HK-2 (cell line): ENCODE data around the gene INCA1.

Experiments
- DNase-seq: peaks from one replicate; pipeline ENCODE4 v3.0.0-alpha.2; 2018; ENCODE audit not compliant: unreplicated experiment

INCA1 gene

DNA sequence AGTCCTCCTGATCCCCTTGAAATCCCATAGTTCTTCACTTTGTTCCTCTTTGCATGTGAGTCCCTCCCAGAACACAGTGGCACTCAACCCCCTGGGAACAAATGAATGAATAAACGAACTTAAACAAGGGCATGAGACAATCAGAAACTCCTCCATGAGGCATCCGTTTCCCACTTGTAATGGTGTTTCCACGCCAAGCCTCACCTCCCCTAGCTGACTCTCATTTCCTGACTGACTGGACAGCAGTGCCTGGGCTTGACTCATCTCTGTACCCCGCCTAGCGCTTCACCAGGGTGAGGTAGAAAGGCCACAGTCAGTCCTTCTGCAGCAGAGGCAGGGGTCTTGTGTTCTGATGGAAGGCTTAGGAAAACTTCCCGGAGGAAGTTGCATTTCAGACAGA, 14.6 kb upstream of the INCA1 start:
- peak; percentile 39 for DNase-seq

DNA sequence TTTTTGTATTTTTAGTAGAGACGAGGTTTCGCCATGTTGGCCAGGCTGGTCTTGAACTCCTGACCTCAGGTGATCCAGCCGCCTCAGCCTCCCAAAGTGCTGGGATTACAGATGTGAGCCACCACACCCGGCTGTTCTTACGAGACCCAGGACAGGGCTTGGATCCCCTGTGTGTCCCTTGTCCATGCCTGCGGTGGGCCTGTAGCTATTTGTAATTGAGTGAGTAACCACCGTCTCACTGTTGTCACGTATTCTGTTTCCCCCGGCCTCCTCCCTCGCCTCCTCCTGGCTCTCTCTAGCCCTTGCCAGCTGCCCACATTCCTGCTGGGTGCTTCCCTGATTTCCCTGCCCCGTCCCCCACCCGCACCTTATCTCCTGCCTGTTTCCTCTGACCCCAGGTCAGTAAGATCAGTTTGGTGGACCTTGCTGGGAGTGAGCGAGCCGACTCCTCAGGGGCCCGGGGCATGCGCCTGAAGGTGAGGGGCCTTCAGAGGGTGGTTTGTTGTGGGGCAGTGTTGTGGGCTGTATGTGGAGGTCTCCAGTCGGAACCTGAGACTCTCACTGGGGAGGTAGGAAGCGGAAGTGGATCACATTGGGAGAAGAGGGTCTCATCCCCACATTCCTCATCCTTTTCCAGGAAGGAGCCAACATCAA, 6.0 kb upstream of the INCA1 start:
- no peak for DNase-seq

DNA sequence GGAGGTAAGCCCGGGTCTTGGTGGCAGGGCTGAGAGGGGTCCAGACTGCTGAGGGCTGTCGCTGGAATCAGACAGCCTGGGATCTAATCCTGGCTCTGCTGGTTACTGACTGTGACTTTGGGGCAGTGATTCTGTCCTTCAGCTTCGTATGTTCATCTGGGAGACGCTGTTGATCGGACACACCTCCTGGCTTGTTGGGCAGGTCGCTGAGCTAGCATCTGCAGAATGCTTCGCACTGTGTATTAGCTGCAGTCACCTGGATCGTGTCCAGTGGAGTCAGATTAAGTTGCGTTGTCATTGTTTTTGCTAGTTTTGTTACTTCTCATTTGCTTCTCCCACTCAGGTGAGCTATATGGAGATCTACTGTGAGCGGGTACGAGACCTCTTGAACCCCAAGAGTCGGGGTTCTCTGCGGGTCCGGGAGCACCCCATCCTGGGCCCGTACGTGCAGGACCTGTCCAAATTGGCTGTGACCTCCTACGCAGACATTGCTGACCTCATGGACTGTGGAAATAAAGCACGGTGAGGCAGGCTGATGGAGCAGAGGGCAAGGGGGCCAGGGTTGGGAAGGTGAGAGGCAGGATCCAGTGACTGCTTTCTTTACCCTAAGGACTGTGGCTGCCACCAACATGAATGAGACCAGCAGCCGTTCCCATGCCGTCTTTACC, 4.9 kb upstream of the INCA1 start:
- DNase-seq = no peak

DNA sequence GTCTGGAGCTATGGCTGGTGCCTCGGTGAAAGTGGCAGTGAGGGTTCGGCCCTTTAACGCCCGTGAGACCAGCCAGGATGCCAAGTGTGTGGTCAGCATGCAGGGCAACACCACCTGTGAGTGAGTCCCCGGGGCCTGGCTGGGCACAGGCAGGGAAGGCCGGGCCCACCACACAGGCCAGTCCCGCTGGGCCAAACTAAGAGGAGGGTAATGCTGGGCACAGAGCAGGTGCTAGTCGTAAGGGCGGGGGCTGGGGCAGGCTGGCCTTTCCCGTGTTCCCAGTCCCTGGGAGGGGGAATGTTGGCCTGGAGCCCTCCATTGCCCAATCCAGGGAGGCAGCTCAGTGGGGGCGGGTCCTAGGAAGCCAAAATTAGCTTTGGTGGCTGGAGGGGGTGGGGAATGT, 2.9 kb upstream of the INCA1 start:
- DNase-seq = no peak

DNA sequence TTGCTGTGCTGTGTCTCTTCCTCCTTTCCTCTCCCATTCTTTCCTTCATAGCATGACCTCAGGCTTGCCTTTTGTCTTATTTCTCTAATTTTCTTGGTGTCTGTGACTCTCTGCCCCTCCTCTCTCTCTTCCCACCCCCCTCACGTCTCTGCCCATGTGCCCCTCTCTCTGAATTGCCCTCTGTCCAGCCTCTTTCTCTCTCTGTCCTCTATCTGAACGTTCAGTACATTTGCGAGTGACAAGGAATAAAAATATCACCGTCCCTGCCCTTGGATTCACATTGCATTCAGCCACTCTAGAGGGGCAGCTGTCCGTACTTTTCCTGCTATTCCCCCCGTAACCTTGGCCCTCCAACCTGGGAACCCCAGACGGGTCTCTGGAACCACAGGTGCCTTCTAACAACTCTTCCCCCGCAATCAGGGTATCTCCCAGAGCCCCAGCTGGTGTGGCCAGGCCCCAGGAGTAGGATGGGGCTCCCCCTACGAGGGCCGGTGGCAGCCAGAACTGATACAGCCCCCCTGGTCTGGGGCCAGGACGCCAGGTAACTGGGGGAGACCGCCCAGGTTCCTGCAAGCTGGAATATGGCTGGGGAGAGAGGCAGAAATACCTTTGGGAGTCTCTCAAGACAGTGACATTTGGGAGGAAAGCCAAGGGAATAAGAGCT, 2.2 kb upstream of the INCA1 start:
- DNase-seq = no peak

DNA sequence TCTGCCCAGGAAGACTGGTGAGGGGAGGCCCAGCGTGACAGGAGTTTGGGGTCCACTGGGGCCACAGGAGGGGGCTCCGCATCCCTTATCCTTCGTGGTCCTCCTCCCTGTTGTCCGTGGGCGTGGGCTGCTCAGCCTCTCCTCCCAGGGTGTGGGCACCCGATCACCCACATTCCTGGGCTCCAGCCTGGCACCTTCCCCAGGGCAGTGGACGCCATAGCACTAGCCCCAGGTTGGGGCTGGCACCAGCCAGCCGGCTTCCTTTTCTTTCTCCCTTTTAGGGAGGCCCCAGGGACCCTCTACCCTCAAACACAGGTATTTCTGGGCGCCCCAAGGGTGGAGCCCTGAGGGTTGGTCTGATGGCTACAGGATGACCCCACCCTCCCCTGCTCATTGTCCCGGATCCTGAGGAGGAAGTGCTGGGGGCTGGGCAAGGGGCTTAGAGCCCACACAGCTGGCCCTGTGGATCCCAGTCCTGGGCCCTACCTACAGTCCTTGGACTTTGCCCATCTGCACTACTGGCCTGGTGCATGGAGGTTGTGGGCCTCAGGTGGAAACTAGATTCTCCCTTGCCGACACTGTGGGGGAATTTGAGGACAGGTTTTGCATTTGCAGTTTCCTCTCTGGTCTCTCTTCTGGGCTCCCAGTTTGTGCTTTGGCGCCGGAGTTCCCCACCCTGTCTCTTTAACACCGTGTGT, 1.6 kb upstream of the INCA1 start:
- DNase-seq = no peak

DNA sequence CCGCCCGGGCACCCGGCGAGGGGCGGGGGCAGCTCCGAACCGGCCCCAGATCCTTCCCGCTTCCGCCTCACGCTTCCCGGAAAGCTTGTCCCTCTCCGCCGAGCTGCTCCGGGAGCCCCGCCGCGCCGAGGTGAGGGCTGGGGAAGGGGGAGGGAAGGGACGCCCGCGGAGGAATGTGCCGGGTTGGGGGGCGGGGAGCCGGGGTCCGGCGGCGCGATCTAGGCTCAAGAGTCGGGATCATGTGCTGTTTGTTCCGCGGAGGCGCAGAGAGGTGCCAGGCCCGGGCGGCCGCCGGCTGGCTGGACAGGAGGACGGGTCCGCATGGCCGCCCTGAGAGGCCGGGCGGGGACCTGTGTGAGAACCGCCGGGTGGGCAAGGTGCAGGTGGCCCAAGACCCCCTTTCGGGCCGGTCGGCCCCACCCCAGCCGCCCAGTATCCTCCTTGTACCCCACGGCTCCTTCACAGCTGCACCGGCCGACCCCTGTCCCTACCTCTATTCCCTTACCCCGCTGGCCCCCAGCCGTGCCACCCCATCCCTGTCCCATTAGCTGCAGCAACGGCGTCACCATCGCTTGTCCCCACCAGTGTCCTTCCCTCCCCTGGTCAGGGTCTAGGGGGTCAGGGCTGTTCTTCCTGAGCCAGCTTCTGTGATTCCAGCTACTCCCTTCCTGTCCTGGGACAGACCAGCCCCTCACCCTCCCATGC, 857 bp upstream of the INCA1 start:
- peak; percentile 57 for DNase-seq

DNA sequence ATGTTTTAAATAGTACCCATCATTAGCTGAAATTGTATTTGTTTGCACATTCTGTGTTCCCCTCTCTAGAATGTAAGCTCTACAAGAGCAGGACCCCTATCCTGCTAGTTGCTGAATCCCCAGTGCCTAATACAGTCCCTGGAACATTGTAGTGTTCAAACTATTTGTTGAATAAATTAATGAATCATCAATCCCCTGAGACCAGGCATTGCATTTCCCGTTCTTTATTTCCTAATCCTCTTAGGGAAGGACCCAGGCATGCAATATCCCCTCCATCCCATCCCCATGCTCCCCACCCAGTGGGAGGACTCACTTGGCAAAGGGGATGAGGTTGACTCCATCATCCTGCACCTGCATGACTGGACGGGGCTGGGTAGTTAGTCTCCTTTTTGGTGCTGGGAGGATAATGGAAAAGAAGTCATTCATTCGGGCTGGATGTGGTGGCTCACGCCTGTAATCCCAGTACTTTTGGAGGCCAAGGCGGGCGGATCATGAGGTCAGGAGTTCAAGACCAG, 3.2 kb downstream of the INCA1 start:
- no peak for DNase-seq

DNA sequence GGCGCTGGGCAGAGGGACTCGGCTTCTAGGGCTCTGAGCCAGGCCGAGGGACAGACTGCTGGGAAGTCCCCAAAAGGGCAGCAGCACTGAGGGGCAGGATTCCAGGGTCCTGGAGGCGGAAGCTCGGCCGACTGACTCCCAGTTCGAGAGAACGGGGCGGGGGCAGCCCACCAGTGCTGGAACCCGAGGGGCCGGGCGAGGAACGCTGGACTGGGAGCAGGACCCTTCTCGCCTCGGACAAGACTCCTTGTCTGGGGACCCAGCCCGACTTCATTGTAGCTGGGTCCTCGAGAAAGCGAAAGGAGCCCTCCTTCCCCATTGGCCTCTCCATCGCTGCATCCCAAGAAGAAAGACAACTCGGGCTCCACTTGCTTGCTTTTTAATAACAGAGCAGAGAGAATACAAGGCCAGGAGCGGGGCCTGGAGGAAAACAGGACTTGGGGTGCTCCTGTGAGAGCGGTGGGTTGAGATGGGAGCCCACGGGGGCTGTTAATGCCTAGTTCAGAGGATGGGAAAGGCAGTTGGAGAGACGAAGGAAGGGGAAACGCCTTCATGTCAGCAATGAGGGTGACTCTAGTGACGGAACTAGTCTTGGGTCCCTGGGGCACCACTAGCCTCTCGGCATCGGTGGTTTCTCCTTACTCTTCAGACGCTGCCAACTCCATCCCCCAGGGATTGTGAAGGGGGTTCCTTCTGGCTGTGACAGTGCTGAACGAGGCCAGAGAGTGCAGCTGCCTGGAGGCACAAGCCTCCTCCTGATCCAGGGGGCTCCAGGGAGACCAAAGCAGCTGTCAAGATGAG, 9.4 kb downstream of the INCA1 start:
- DNase-seq = no peak

DNA sequence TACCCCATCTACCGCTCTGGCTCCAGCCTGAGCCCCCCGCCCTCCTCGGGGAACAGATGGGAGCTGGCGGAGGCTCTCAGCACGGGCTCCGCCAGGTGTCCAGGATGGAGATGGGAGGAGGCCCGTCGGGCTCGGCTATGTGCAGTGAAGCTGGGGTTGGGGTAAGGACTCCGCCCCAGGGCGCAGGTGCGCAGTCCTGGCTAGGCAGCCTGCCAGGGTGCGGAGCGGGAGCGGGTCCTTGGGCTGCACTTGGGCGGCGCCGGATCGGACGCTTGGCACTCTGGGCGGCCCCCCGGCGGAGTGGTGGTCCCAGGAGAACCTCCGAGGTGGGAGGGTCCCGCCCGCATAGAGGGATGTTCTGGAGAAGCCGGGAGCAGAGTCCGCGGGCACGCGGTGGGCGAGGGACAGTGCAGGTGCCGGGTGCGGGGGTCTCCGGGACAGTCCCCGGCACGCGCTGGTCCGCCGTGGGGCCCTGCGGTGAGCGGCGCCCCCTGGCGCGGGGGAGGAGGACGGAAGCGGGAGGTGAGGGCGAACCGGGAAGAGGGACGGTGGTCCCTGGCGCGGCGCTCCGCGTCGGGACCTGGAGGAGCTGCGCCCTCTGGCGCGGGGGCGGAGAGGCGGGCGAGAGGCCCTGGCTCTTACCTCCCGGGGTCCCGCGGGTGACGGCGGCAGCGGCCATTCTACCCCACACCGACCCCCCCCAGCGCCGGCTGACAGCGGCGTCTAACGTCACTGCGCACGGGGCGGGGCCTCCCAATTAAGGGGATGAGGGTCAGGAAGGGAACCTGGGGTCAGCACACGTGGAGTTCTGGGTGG, 10.2 kb downstream of the INCA1 start, which contains the start of gene CAMTA2:
TSS of gene CAMTA2 (minus strand) at position 725 of the 816 bp plus-strand sequence. CDS start 1,453 bp downstream, outside the sequence.
- DNase-seq = peak; percentile 67

DNA sequence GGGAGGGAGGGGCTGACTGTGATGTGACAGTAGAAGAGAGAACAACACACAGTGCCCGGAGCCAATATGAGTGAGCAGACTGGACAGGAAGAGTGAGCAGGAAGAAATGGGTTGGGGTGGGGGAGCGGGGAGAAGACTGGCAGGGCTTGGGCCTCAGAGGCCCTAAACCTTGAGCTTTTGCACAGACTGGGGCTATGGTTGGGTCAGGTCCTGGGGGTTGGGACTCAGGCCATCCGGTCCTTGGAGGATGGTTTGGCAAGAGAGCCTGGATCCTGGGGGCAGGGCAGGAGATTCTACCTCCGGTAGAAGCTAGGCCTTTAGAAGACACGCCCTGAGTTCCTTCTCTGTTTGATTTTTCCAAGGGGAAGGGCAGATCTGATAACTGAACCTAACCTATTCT, 10.9 kb downstream of the INCA1 start:
- no peak for DNase-seq

DNA sequence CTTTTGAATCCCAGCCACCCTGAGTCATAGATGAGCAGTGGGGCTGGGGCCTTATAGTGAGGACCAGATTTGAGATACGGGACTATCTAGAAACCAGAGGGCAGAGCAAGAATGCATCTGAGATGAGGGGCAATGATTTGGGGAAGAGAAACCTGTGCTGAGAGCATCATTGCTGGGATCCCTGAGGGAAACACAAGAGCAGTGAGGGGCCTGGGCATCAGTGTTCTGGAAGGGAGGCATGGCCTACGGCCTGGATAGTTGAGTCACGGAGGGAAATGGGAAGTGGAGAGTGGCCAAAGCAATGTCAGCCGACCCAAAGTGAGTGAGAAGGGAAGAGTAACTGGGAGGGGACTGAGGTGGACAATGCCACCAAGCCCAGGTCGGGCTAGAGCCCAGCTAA, 15.0 kb downstream of the INCA1 start:
- no peak for DNase-seq

DNA sequence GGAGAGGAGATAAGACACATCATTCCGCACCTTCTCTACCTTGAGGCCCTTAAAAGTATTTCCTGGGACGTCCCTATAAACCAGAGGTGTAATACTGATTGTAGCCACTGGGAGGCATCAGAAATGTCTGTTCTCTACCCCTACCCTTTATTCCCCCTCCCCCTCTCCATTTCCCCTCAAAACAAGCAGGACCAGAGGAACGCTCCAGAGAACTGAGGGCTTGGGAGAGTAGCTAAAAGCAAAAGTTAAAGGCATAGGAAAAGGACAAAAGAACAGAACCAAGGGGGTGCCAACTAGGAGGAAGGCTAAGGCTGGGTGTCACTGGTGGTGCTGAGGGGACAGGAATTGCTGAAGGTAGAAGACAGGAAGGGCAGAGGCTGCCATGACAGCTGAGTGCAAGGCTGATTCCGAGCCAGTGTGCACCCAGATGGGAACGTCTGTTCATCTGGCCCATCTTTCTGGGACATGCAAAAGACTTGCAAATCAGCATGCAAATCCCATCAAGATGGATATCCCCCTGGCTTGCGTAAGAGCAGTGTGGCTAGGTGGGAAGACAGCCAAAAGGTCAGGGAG, 16.6 kb downstream of the INCA1 start:
- DNase-seq = no peak

DNA sequence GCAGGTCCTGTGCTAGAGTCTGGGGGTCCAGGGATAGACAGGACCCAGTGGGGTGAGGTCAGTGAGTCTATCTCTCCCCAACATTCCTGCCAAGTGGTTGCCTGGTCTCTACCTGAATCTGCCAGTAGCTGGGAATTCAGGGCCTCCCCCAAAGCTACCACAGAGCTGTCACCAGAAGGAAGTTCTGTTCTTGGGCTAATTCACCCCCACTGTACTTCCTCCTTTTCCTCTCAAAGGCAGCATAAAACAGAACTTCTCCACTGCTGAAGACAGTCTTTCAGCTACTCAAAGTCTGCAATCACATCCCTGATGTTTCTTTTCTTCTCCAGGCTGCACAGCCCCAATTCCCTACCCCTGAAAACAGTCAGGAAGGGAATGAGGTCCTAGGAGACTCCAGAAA, 18.6 kb downstream of the INCA1 start:
- no peak for DNase-seq

DNA sequence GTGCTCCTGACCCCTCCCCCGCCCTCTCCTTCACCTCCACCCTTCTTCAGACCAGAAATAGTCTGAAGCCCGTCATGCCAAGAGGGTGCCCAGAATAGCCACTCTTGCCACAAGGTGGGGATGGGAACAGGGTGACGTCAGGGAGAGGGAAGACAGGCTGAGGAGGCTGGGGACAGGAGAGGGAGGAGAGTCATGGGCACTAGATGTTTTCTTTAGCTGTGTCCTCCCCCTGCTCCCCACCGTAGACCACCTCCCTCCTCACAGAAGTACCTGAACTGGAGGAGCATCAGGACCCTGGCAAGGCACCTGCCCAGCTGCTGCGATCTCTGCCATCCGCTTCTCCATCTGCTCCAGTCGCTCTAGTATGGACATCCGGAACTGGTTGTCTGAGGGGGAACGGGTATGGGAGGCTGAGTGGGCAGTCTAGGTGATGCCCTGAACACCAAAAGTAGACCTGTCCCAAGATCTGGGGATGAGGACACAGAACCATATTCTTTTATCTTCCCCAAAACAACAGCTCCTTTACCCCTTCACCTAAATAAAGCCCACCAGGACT, 23.1 kb downstream of the INCA1 start:
- DNase-seq = no peak

DNA sequence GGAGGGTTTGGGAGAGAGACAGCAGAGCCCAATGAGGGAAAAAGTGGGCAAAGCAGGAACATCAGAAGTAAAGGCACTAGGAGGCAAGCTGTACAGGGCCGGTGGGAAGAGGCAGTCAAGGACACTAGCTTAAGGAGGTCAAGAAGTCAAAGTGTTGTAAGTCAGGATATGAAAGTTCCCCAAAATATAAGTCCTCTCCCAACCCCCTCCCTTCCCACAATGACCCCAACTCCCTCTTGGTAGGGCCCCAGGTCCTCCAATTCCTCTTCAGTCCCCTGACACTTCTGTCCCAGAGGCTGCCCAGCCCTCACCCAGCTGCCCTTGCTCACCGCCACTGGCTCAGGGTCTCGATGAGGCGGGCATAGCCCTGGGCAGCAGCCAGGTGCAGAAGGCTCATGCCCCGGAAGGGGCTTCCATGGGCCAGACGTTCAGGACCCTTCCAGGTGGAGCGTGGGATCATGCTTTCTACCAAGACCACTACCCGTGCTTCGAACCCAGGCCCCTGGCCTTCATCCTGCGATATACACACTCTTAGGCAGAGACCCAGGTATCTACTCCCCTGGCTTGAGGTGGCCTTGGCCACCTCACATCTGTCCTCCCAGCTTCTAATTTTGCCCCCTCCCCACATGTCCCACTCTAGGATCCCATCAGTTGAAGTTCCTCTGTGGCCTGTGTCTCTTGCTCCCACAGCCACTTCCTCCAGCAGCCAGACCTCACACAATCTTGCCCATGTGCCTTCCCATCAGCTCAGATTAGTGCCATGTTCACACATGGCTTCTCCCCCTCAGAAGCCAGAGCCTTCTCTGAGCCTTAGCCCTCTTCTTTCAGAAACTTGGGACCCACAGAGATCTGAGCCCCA, 23.8 kb downstream of the INCA1 start:
- no peak for DNase-seq

DNA sequence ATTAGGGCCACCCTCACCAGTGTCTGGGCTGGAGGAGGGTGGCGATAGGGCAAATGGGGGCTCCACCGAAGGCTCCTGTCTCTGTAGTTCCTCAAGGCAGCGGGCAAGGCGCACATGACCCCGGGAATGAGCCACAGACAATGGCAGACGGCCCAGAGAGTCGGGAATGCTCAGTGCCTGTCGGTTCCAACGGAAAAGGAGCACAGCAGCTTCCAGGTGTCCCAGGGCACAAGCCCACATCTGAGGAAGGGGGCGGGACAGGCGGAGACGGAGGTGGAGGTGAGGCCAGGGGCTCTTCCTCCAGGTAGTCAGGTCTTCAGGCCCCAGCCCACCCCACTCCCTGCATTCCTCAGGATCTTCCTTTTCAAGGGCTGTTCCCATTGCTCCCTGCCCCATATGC, 24.6 kb downstream of the INCA1 start:
- DNase-seq = no peak

DNA sequence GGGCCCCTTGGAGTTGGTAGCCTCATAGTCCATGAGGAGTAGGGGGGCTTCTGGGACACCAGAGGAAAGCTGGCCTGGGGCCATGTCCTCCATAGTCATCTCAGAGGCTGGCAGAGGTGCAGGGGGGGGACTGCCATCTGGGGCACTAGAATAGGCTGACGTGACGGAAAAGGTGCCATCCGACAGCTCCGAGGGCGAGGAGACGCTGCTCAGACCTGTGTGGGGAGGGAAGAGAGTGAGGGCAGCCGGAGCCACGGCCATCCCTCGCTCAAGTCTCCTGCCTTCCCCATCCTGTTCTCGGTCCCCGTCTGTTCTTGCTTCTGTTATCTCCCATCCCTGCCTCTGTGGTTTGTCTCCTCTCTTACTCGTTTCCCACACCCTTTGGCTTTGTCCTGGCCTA, 25.0 kb downstream of the INCA1 start:
- no peak for DNase-seq
